MM.1S (cell line): Measurements from ENCODE around the gene FGF12.

Experiments used
- EZH2 ChIP-seq: fragments of 300-600 bp; sonication (generic); optimal IDR thresholded peaks from 2 replicates; pipeline ENCODE3; 2017; ENCODE audit warnings: low read depth, mild to moderate bottlenecking, antibody characterized with exemption, low read length, mixed read lengths
- TF ChIP-seq, protein P1 (sequence below): fragments of 300-600 bp; sonication (generic); IDR thresholded peaks from 2 replicates; pipeline ENCODE4 v1.5.1; 2016; ENCODE audit warnings: antibody characterized with exemption, low read length, mixed read lengths

DNA sequence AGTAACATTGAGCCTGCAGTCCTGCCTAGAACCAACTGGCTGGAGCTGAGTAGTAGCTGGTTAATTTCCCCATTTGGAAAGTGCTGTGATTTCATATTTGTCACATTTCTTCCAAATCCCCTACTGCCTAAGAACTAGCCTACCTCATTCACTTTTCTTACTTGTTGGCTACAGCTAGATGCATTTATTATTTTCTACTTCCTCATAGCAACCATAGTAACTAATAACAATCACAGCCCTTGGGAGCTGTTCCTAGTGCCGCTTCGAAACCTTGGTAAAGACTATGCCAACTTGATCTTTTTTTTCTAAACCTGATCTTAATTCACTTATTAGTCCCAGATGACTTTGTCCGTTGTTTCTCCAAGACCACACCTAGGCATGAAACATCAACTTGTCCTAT is 240.3 kb downstream of the FGF12 start:
- TF ChIP-seq, protein P1, sequence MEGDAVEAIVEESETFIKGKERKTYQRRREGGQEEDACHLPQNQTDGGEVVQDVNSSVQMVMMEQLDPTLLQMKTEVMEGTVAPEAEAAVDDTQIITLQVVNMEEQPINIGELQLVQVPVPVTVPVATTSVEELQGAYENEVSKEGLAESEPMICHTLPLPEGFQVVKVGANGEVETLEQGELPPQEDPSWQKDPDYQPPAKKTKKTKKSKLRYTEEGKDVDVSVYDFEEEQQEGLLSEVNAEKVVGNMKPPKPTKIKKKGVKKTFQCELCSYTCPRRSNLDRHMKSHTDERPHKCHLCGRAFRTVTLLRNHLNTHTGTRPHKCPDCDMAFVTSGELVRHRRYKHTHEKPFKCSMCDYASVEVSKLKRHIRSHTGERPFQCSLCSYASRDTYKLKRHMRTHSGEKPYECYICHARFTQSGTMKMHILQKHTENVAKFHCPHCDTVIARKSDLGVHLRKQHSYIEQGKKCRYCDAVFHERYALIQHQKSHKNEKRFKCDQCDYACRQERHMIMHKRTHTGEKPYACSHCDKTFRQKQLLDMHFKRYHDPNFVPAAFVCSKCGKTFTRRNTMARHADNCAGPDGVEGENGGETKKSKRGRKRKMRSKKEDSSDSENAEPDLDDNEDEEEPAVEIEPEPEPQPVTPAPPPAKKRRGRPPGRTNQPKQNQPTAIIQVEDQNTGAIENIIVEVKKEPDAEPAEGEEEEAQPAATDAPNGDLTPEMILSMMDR: no peak
- no peak for TF ChIP-seq EZH2
